Measurements from ENCODE around the gene KRTAP16-1.

Gene KRTAP16-1

GRCh38 chr17:41258406-41258805, 50.7 kb downstream of the KRTAP16-1 start:
- Histone ChIP-seq H3K9ac (ENCODE audit: low read length) (no peak overlapping the region), H3K4me3 (ENCODE audit: low read length) (no peak overlapping the region), H3K4me1 (ENCODE audit: control insufficient read depth, low read depth, low read length) (no peaks in the 10 kb centered on the region), H3K27ac (ENCODE audit: low read length) (no peak overlapping the region), H3K9me3 (ENCODE audit: control insufficient read depth, low read depth, low read length) (no peaks in the 10 kb centered on the region), H3K27me3 (ENCODE audit: control insufficient read depth, insufficient read depth, low read length) (no peaks in the 10 kb centered on the region), H3K36me3 (ENCODE audit: control insufficient read depth, low read depth, low read length) (no peaks in the 10 kb centered on the region)
